T-cell (primary cell): ENCODE results near the gene DUSP22. TPM values are rescaled to one million over a fixed set of nuclear protein-coding genes. Genes with fewer than 3 reads are reported as not detected.

Source experiments
- ATAC-seq, 4 experiments: fragments of 200-7000 bp in 3 of 4; fragments of 150-1000 bp in 1 of 4; cut with Tn5 transposase; replicated peaks in 1 of 4; 1 replicate in 3 of 4; 2 replicates in 1 of 4; pipeline ENCODE4 v1.10.0; 2021; ENCODE audit warnings: moderate library complexity in 3 of 4, mild to moderate bottlenecking in 2 of 4, moderate number of reproducible peaks in 1 of 4
- CTCF ChIA-PET, 2 donors: fragments of 300-600 bp; sonication (Branson Sonifier 250); formaldehyde crosslinking; loops; one replicate each; lab custom pipeline; 2022; ENCODE audit warnings: antibody characterized with exemption in 2 of 2; lab: Charles Lee
- POLR2A ChIA-PET, 2 donors: fragments of 300-600 bp; sonication (Branson Sonifier 250); formaldehyde crosslinking; loops; one replicate each; lab custom pipeline; 2022; ENCODE audit warnings: antibody characterized with exemption in 2 of 2; lab: Charles Lee
- DNase-seq, 35 experiments: peaks; one replicate each; pipeline versions ENCODE4 v3.0.0 to v3.0.0-alpha.2; 2013 to 2023
- H3K27ac ChIP-seq: one replicate; pipeline ENCODE4 v1.5.1; 2013; ENCODE audit warnings: low read length
- H3K27me3 ChIP-seq, 2 experiments: replicated peaks in 1 of 2; 1 replicate in 1 of 2; 2 replicates in 1 of 2; pipeline versions ENCODE4 v1.6.1 to v1.7.0; 2013; ENCODE audit warnings: low read length in 1 of 2, mixed read lengths in 1 of 2; ENCODE audit not compliant: control insufficient read depth in 2 of 2, insufficient read depth in 2 of 2; ENCODE audit errors: extremely low read depth in 1 of 2
- H3K36me3 ChIP-seq, 2 donors: 1 replicate in 1 of 2; 2 replicates in 1 of 2; pipeline versions ENCODE4 v1.6.1 to v1.7.0; 2013; ENCODE audit warnings: low read length in 1 of 2; ENCODE audit not compliant: control insufficient read depth in 2 of 2, insufficient read depth in 1 of 2; ENCODE audit errors: extremely low read depth in 1 of 2
- H3K4me1 ChIP-seq, 2 experiments: 1 replicate in 1 of 2; 2 replicates in 1 of 2; pipeline versions ENCODE4 v1.6.1 to v1.7.0; 2013; ENCODE audit warnings: low read length in 2 of 2, mixed read lengths in 1 of 2; ENCODE audit not compliant: insufficient read depth in 2 of 2, control insufficient read depth in 1 of 2; ENCODE audit errors: extremely low read depth in 1 of 2
- H3K4me3 ChIP-seq, 2 donors: 1 replicate in 1 of 2; 2 replicates in 1 of 2; pipeline versions ENCODE4 v1.5.1 to v1.7.0; 2013; ENCODE audit warnings: mild to moderate bottlenecking in 2 of 2, low read length in 1 of 2, moderate library complexity in 1 of 2; ENCODE audit not compliant: control insufficient read depth in 1 of 2; ENCODE audit errors: extremely low read depth in 1 of 2
- H3K9me3 ChIP-seq: 2 replicates; pipeline ENCODE4 v1.7.0; 2013
- H3K27ac Mint-ChIP-seq, 2 donors: one replicate each; pipeline ENCODE4 v1.8.0; 2020 to 2021; ENCODE audit warnings: mild to moderate bottlenecking in 2 of 2, mixed read lengths in 2 of 2
- H3K27me3 Mint-ChIP-seq, 2 donors: one replicate each; pipeline ENCODE4 v1.8.0; 2021 to 2022; ENCODE audit warnings: mixed read lengths in 2 of 2
- H3K36me3 Mint-ChIP-seq: one replicate; pipeline ENCODE4 v1.8.0; 2021; ENCODE audit warnings: mixed read lengths
- H3K4me1 Mint-ChIP-seq, 3 donors: one replicate each; pipeline ENCODE4 v1.8.0; 2020 to 2022; ENCODE audit warnings: mixed read lengths in 3 of 3, mild to moderate bottlenecking in 1 of 3
- H3K4me3 Mint-ChIP-seq, 3 donors: one replicate each; pipeline ENCODE4 v1.8.0; 2020 to 2022; ENCODE audit warnings: mild to moderate bottlenecking in 3 of 3, mixed read lengths in 3 of 3, moderate library complexity in 3 of 3
- H3K9me3 Mint-ChIP-seq, 3 donors: one replicate each; pipeline ENCODE4 v1.8.0; 2020 to 2022; ENCODE audit warnings: mixed read lengths in 3 of 3
- WGBS: methylation state at CpG from one replicate; pipeline ENCODE4 v1.1.5; 2013; ENCODE audit warnings: missing lambda C conversion rate; ENCODE audit not compliant: insufficient coverage; 5-methylcytosine and 5-hydroxymethylcytosine counted together
- total RNA-seq, 35 experiments: library from RNA in 6 of 35; stranded (reverse) in 6 of 35; fragments of 120-200 nt in 1 of 35; gene quantifications; one replicate each; pipeline versions ENCODE4 v1.2.1 to v1.2.4 and lab custom pipeline; 2013 to 2026

Gene DUSP22
- total RNA-seq, 5 donors from 2014 or later (not counting 1 experiment from before 2014, with no cell fraction given): 32.0 to 52.4 (median 42.1) TPM

- DNase-seq (no peak), ATAC-seq (no peak)
- Histone ChIP-seq H3K9me3 (no peaks in the 10 kb centered on the region), H3K36me3 (no peaks in the 10 kb centered on the region), H3K4me3 (no peak overlapping the region), H3K4me1 (no peaks in the 10 kb centered on the region), H3K27me3 (peaks cover 0 to 4% of the 10 kb centered on the region in 2 experiments), H3K27ac (no peak overlapping the region)
- H3K36me3 Mint-ChIP-seq: peaks cover 4% of the 10 kb centered on the region
- no CpG with 5 or more reads among the region's 2 CpGs for WGBS
- CTCF ChIA-PET: no interaction called here
- peaks cover 2 to 3% (median 3%) of the 10 kb centered on the region in 3 donors for H3K9me3 Mint-ChIP-seq
- H3K27ac Mint-ChIP-seq: no peak overlapping the region
- peaks cover 2 to 7% (median 4%) of the 10 kb centered on the region in 3 donors for H3K4me1 Mint-ChIP-seq
- no peak overlapping the region for H3K4me3 Mint-ChIP-seq
- H3K27me3 Mint-ChIP-seq: no peaks in the 10 kb centered on the region
- POLR2A ChIA-PET: no interaction called here
Measured at GRCh38 chr6:277746-278145, 14.5 kb upstream of the DUSP22 start.

- no peak for ATAC-seq
- no peaks in the 10 kb centered on the region for H3K36me3 ChIP-seq
- ChIA-PET CTCF (no interaction called here), POLR2A (no interaction called here)
- no peak overlapping the region for H3K4me3 ChIP-seq
- no peaks in the 10 kb centered on the region for H3K9me3 ChIP-seq
- no peaks in the 10 kb centered on the region for H3K9me3 Mint-ChIP-seq
- DNase-seq: no peak
- H3K27me3 Mint-ChIP-seq: peaks cover 0 to 1% of the 10 kb centered on the region in 2 donors
- peaks cover 4% of the 10 kb centered on the region for H3K36me3 Mint-ChIP-seq
- H3K27ac ChIP-seq: no peak overlapping the region
- H3K4me3 Mint-ChIP-seq: no peak overlapping the region
- H3K4me1 Mint-ChIP-seq: peaks cover 0 to 2% (median 0%) of the 10 kb centered on the region in 3 donors
- no peak overlapping the region for H3K27ac Mint-ChIP-seq
- H3K27me3 ChIP-seq: peaks cover 0 to 4% of the 10 kb centered on the region in 2 experiments
- H3K4me1 ChIP-seq: peaks cover 0 to 3% of the 10 kb centered on the region in 2 experiments
- no CpG with 5 or more reads among the region's 5 CpGs for WGBS
Measured at GRCh38 chr6:278494-278893, 13.8 kb upstream of the DUSP22 start.

GRCh38 chr6:279341-280029 is 12.8 kb upstream of the DUSP22 start:
- H3K27ac ChIP-seq: no peak overlapping the region
- H3K27me3 ChIP-seq: peaks cover 0 to 4% of the 10 kb centered on the region in 2 experiments
- 83% methylated on average over 1 of the region's 8 CpGs for WGBS
- no peaks in the 10 kb centered on the region for H3K9me3 ChIP-seq
- no peak overlapping the region for H3K4me3 ChIP-seq
- peaks cover 0 to 2% (median 2%) of the 10 kb centered on the region in 3 donors for H3K4me1 Mint-ChIP-seq
- POLR2A ChIA-PET: interaction anchor here in 1 of 2 donors (0.5 to 0.6 kb wide), 3 partner anchors 16 to 113 kb away, joined by 3 to 4 read pairs (median 3); no protein-coding TSS in a partner anchor
- no peaks in the 10 kb centered on the region for H3K36me3 ChIP-seq
- H3K36me3 Mint-ChIP-seq: peaks cover 4% of the 10 kb centered on the region
- ATAC-seq (no peak), DNase-seq (no peak)
- no peak overlapping the region for H3K27ac Mint-ChIP-seq
- H3K27me3 Mint-ChIP-seq: peaks cover 0 to 1% of the 10 kb centered on the region in 2 donors
- no peaks in the 10 kb centered on the region for H3K9me3 Mint-ChIP-seq
- CTCF ChIA-PET: no interaction called here
- H3K4me1 ChIP-seq: peaks cover 8% of the 10 kb centered on the region in 2 experiments
- H3K4me3 Mint-ChIP-seq: no peak overlapping the region

GRCh38 chr6:280775-281468 is 11.4 kb upstream of the DUSP22 start:
- Histone ChIP-seq H3K4me1 (peaks cover 18 to 20% of the 10 kb centered on the region in 2 experiments), H3K36me3 (no peaks in the 10 kb centered on the region), H3K4me3 (no peak overlapping the region), H3K27ac (no peak overlapping the region), H3K27me3 (peaks cover 0 to 4% of the 10 kb centered on the region in 2 experiments), H3K9me3 (no peaks in the 10 kb centered on the region)
- no peak for ATAC-seq
- no peak for DNase-seq
- ChIA-PET POLR2A (no interaction called here), CTCF (no interaction called here)
- Mint-ChIP-seq H3K4me3 (no peak overlapping the region), H3K27ac (no peak overlapping the region), H3K4me1 (peaks cover 12 to 14% (median 13%) of the 10 kb centered on the region in 3 donors), H3K27me3 (peaks cover 0 to 1% of the 10 kb centered on the region in 2 donors), H3K9me3 (no peaks in the 10 kb centered on the region), H3K36me3 (peaks cover 4% of the 10 kb centered on the region)
- 97% methylated on average over 8 of the region's 10 CpGs for WGBS

- H3K9me3 ChIP-seq: no peaks in the 10 kb centered on the region
- 93% methylated on average over 4 of the region's 7 CpGs for WGBS
- ATAC-seq (no peak), DNase-seq (no peak)
- H3K4me1 Mint-ChIP-seq: peaks cover 12 to 15% (median 14%) of the 10 kb centered on the region in 3 donors
- H3K4me3 Mint-ChIP-seq: no peak overlapping the region
- peaks cover 4% of the 10 kb centered on the region for H3K36me3 Mint-ChIP-seq
- no peak overlapping the region for H3K4me3 ChIP-seq
- H3K36me3 ChIP-seq: no peaks in the 10 kb centered on the region
- H3K27ac Mint-ChIP-seq: no peak overlapping the region
- H3K27me3 ChIP-seq: peaks cover 0 to 4% of the 10 kb centered on the region in 2 experiments
- H3K9me3 Mint-ChIP-seq: no peaks in the 10 kb centered on the region
- POLR2A ChIA-PET: no interaction called here
- no peak overlapping the region for H3K27ac ChIP-seq
- CTCF ChIA-PET: no interaction called here
- H3K27me3 Mint-ChIP-seq: peaks cover 0 to 1% of the 10 kb centered on the region in 2 donors
- H3K4me1 ChIP-seq: peaks cover 18 to 22% of the 10 kb centered on the region in 2 experiments
Measured at GRCh38 chr6:281469-282103, 10.7 kb upstream of the DUSP22 start.

GRCh38 chr6:282177-282866 is 10.0 kb upstream of the DUSP22 start:
- Mint-ChIP-seq H3K27ac (no peak overlapping the region), H3K4me1 (peaks cover 12 to 22% (median 17%) of the 10 kb centered on the region in 3 donors), H3K4me3 (no peak overlapping the region), H3K9me3 (no peaks in the 10 kb centered on the region), H3K36me3 (peaks cover 4% of the 10 kb centered on the region), H3K27me3 (peaks cover 0 to 1% of the 10 kb centered on the region in 2 donors)
- H3K4me1 ChIP-seq: peaks cover 18 to 28% of the 10 kb centered on the region in 2 experiments
- no peak overlapping the region for H3K27ac ChIP-seq
- H3K9me3 ChIP-seq: no peaks in the 10 kb centered on the region
- 97% methylated on average over 17 of the region's 19 CpGs for WGBS
- POLR2A ChIA-PET: no interaction called here
- peaks cover 0 to 4% of the 10 kb centered on the region in 2 experiments for H3K27me3 ChIP-seq
- ATAC-seq: no peak
- CTCF ChIA-PET: no interaction called here
- no peak for DNase-seq
- no peak overlapping the region for H3K4me3 ChIP-seq
- no peaks in the 10 kb centered on the region for H3K36me3 ChIP-seq
